ENCODE results near the gene DPM1.
A peak's percentile ranks its signal among the peaks of the same experiment; 100 is the strongest.

Gene DPM1

DNA sequence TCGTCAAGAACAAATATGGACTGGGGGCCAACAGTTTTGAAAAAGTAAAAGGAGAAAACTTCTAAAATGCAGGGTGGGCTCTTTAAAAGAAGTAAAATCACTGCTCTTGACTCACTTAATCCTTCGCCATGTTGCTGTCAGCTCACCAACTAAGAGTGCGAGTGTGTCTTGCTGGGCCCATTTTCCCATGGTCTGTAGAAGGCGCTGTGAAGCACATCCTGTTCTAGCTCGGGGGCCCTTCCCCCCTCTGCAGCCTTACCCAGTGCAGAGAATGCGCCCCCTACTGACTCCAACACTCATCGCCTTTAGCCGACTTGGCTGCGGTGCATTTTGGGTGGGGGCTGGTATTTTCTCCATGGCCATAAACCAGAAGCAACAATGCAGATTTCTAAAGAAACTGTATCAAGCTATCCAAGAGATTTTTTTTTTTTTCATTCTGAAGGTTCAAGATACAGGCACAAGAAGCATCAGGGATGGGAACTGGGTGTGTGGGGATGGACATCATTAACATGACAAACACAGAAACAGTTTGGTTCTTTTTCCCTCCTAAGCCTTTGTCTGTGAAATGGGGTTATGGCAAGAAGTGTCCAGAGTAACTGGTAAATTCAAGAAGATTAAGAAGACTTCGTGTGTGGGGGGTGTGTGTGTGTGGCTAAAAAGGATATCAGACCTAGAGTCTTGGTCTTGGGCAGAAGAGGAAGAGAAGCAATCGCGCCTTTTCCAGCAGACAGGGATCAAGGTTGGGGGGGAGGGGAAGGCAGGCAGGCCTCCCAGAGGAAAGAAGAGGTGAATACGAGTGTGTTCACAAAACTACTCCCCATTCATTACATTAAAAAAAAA is 28.8 kb downstream of the DPM1 start:
- DNase-seq, result peak; percentile 92

DNA sequence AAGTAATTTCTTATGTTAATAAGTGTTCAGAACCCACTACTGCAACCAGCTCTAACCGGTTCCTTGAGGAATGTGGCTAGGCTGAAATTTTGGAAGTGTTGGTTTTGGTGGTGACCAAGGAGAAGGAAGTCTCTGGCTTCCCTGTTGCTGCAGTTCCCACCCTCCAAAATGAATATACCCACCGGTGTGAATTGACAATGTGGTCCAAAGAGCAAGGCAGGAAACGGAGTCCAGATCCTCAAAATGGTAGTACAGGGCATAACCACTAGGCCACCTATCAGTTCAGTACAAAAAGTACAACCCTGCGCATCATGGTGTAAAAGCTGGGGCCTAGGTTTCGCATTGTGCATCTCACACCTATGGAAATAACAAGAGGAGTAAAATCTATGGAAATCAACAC is 29.9 kb downstream of the DPM1 start:
- no peak for DNase-seq

GRCh38 chr20:50926530-50926929 is 31.8 kb downstream of the DPM1 start:
- DNase-seq, result no peak

GRCh38 chr20:50924261-50924920 is 33.9 kb downstream of the DPM1 start:
- no peak for DNase-seq

GRCh38 chr20:50921803-50922501 is 36.4 kb downstream of the DPM1 start:
- DNase-seq, result no peak

GRCh38 chr20:50920997-50921396 is 37.3 kb downstream of the DPM1 start:
- DNase-seq, result no peak

DNA sequence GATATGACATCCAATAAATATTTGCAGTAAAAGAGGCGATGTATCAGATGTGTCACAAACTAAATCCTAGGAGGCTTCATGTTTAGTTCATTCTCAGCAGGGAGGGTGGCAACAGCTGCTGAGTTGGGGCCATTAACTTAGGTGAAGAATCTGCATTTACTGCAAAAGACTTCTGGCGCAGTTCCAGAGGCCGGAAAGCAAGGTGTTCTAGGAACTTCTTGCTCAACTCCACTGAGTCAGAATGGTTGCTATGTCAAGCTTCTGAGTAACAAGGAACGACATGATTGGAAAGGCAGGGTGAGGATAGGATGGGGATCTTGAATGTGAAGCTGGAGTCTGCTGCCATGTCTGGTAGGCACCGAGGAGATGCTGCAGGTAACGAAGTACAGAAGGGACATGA is 38.8 kb downstream of the DPM1 start:
- no peak for DNase-seq

GRCh38 chr20:50918403-50918802 is 39.9 kb downstream of the DPM1 start:
- DNase-seq, result no peak

GRCh38 chr20:50916934-50917333 is 41.4 kb downstream of the DPM1 start:
- no peak for DNase-seq

- DNase-seq, result no peak
Observed at GRCh38 chr20:50916257-50916656, 42.1 kb downstream of the DPM1 start.

DNA sequence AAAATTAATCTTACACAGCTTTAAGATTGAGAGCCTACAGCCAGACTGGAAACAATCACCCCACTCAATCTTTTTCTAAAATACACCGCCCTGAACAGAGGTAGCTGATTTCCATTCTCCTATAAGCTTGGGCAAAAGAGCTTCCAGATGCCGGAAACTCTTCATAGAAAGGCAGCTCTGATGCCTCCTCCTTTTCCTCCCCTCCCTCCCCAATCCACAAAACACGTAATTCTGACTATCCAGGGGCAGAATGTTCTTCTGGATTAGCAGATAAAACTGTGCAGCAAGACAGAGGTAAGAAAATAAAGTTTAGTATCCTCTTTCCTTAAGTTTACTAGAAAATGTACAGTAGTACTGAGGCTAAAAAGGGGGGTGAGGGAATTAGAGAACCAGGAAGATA is 42.9 kb downstream of the DPM1 start:
- DNase-seq, result no peak

DNA sequence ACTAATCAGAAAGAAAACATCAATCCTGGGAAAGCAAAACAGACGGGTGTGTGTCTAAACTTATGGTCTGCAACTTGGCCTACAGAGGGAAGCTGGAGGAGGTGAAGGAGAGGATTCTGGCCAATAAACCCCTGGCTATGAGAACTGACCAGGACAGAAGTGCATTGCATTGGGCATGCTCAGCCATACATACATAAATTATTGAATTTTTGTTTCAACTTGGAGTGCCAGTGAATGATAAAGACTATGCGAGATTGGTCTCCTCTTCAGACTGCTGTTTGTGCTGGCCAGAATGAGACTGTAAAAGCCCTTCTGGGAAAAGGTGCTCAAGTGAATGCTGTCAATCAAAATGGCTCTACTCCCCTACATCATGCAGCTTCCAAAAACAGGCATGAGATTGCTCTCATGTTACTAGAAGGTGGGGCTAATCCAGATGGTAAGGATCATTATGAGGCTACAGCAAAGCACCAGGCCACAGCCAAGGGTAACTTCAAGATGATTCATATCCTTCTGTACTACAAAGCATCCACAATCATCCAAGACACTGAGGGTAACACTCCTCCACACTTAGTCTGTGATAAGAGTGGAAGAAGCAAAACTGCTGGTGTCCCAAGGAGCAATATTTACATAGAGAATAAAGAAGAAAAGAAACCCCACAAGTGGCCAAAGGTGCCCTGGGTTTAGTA is 44.5 kb downstream of the DPM1 start:
- no peak for DNase-seq

DNA sequence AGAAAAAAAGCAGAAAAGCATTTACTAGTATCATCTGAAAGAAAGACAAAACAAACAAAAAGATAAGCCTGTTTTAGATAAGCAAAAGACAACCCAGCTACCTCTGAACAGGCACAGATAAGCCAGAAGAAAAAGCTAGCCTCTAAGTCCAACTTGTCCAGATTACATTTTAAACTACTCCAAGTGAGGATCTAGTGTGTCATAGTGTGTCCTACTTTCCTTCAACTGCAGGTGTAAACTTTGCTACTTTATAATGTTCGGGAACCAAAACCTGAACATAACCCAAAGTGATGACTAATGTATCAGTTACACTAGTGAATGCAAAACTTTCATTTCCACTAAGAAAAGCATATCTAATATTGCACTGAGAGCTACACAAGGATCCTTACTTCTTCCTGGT is 46.6 kb downstream of the DPM1 start:
- no peak for DNase-seq

- DNase-seq, result no peak
Observed at GRCh38 chr20:50911030-50911429, 47.3 kb downstream of the DPM1 start.

GRCh38 chr20:50909413-50909812 is 48.9 kb downstream of the DPM1 start:
- no peak for DNase-seq

GRCh38 chr20:50904067-50904570 is 54.2 kb downstream of the DPM1 start:
- no peak for DNase-seq

GRCh38 chr20:50903353-50904051 is 54.8 kb downstream of the DPM1 start:
- DNase-seq, result no peak

- DNase-seq, result no peak
Observed at GRCh38 chr20:50901301-50901700, 57.0 kb downstream of the DPM1 start.

- no peak for DNase-seq
Observed at GRCh38 chr20:50900261-50900660, 58.1 kb downstream of the DPM1 start.

- DNase-seq, result no peak
Observed at GRCh38 chr20:50898475-50898874, 59.9 kb downstream of the DPM1 start.

GRCh38 chr20:50895111-50895830 is 63.1 kb downstream of the DPM1 start:
- peak; percentile 76 for DNase-seq

- no peak for DNase-seq
Observed at GRCh38 chr20:50893620-50894019, 64.7 kb downstream of the DPM1 start.

Data from NCI-H526 treated with DMSO at 0.1 percent for 48 hours (cell line).